Right lobe of liver (tissue), 6 donors: ENCODE data around the gene NFASC. TPM values are rescaled to one million over a fixed set of nuclear protein-coding genes. Genes with fewer than 3 reads are reported as not detected.

Experiments used
- ATAC-seq, 4 donors: fragments of 200-7000 bp; cut with Tn5 transposase; one replicate each; pipeline ENCODE4 v1.9.1; 2020; ENCODE audit warnings: mild to moderate bottlenecking in 4 of 4, moderate library complexity in 4 of 4
- DNase-seq, 3 donors: peaks; one replicate each; pipeline ENCODE4 v3.0.0-alpha.2; 2020
- H3K27ac ChIP-seq, 3 donors: fragments of 200-600 bp; one replicate each; pipeline ENCODE4 v1.8.0; 2022
- H3K27me3 ChIP-seq, 2 donors: fragments of 200-600 bp; one replicate each; pipeline ENCODE4 v1.8.0; 2022
- H3K36me3 ChIP-seq, 4 donors: fragments of 200-600 bp; sonication (generic) in 1 of 4; one replicate each; pipeline versions ENCODE4 v1.5.1 to v1.8.0; 2017 to 2022; ENCODE audit warnings: control low read depth in 1 of 4
- H3K4me1 ChIP-seq, 4 donors: fragments of 200-600 bp; sonication (generic) in 1 of 4; one replicate each; pipeline versions ENCODE4 v1.5.1 to v1.8.0; 2017 to 2022; ENCODE audit warnings: control low read depth in 1 of 4
- H3K4me3 ChIP-seq, 3 donors: fragments of 200-600 bp; one replicate each; pipeline ENCODE4 v1.8.0; 2022
- H3K9me3 ChIP-seq, 4 donors: fragments of 200-600 bp; sonication (generic) in 1 of 4; one replicate each; pipeline versions ENCODE4 v1.5.1 to v1.8.0; 2017 to 2022; ENCODE audit warnings: control low read depth in 1 of 4
- POLR2A ChIP-seq: fragments of 450-650 bp; IDR thresholded peaks from one replicate; pipeline ENCODE4 v1.6.1; 2017; ENCODE audit warnings: antibody characterized with exemption, mild to moderate bottlenecking
- WGBS: methylation state at CpG from one replicate; pipeline ENCODE4 v1.1.6; 2018; ENCODE audit warnings: low coverage, low lambda C conversion rate; ENCODE audit not compliant: insufficient coverage; ENCODE audit errors: missing lambda C conversion rate; 5-methylcytosine and 5-hydroxymethylcytosine counted together
- intact Hi-C, 2 donors: fragments of 100-400 bp; cut with DNase I; formaldehyde crosslinking; loops; one replicate each; pipeline versions ENCODE4 v1.11.2 to v1.14.1; 2022
- total RNA-seq, 6 experiments: library from RNA; depleted of rRNA in 2 of 6; stranded (reverse); fragments of >200 nt in 2 of 6; fragmentation: NEBNext Ultra II Directional in 3 of 6; extraction: Animal tissue kit (Norgen Biotek cat#: 25700) in 3 of 6; gene quantifications; one replicate each; pipeline versions ENCODE4 v1.1.0 to v1.2.4, GENCODE V29; 2016 to 2023
- TF ChIP-seq, protein P1 (sequence below), 4 donors: fragments of 200-600 bp in 3 of 4; fragments of 450-650 bp in 1 of 4; IDR thresholded peaks; one replicate each; pipeline versions ENCODE4 v1.5.1 to v1.8.0; 2016 to 2022; ENCODE audit warnings: antibody characterized with exemption in 4 of 4, mild to moderate bottlenecking in 2 of 4
- donor health status: DM: no; HTN: yes; CAD: no.
- donor health status: DM: no; HTN: no; CAD: no.
- donor health status: DM: no; HTN: no; CAD: no.
- donor health status: DM: no; HTN: yes; CAD: no.
- donor health status: DM: no; HTN: yes; CAD: no.

Gene NFASC
- total RNA-seq, 6 experiments from 2014 or later, result 3.2 to 7.8 (median 5.6) TPM

DNA sequence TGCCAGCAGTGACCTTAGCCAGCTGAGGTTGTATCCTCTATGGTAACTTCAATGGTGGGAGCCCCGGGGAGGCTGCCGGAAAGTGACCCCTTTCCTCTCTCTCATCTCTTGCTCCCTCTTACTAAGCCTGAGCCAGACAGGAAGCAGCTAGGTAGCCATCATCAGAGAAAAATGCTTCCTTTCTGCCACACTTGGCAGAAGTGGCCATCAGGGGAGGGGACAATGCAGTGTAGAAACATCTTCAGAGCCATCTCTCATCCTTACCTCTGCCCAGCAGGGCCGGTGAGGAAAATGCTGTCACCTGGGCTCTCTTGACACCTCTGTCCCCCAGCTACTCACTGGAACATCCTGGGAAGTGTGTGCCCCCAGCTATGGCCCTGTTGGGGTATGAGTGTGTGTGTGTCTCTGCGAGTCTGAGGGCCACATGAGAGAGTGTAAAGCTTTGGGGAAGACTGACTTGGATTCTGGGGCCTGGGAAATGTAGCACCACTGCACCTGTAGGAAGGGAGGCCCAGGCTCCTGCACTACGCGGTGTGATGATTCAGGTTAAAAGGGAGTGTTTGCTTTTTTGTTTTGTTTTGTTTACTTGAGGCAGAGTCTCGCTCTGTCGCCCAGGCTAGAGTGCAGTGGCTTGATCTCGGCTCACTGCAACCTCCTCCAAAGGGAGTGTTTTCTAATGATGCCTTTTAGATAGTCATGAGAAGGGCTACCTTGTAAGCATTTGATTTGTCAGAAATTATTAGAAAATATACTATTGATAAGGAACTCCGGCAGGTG lies 123.6 kb downstream of the NFASC start:
- intact Hi-C loops, result no loop called here
- peaks cover 0 to 39% (median 11%) of the 10 kb centered on the region in 4 donors for H3K4me1 ChIP-seq
- no peak overlapping the region for H3K4me3 ChIP-seq
- H3K9me3 ChIP-seq, result no peaks in the 10 kb centered on the region
- H3K27ac ChIP-seq, result peak overlapping the region in 2 of 3 donors; percentile 52 to 60
- TF ChIP-seq, protein P1, sequence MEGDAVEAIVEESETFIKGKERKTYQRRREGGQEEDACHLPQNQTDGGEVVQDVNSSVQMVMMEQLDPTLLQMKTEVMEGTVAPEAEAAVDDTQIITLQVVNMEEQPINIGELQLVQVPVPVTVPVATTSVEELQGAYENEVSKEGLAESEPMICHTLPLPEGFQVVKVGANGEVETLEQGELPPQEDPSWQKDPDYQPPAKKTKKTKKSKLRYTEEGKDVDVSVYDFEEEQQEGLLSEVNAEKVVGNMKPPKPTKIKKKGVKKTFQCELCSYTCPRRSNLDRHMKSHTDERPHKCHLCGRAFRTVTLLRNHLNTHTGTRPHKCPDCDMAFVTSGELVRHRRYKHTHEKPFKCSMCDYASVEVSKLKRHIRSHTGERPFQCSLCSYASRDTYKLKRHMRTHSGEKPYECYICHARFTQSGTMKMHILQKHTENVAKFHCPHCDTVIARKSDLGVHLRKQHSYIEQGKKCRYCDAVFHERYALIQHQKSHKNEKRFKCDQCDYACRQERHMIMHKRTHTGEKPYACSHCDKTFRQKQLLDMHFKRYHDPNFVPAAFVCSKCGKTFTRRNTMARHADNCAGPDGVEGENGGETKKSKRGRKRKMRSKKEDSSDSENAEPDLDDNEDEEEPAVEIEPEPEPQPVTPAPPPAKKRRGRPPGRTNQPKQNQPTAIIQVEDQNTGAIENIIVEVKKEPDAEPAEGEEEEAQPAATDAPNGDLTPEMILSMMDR (IDR thresholded peaks at IDR 0.05), result no peak
- no peak for TF ChIP-seq POLR2A
- H3K27me3 ChIP-seq, result no peaks in the 10 kb centered on the region
- peak; percentile 54 to 68 (median 58) for ATAC-seq
- no peaks in the 10 kb centered on the region for H3K36me3 ChIP-seq
- 62% methylated on average over 9 of the region's 10 CpGs for WGBS
- DNase-seq, result no peak

DNA sequence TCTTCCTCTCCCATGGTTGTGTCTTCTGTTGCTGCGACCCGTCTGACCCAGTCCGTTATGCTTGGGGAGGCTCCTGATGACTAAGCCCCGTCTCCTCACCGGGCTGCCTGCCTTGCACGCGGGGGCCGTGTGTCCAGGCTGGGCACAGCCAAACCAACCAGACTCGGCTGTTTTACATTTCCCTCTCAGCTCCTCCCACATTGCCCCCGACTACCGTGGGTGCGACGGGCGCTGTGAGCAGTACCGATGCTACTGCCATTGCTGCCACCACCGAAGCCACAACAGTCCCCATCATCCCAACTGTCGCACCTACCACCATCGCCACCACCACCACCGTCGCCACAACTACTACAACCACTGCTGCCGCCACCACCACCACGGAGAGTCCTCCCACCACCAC lies 126.3 kb downstream of the NFASC start:
- intact Hi-C loops, result no loop called here
- no peak for DNase-seq
- no peak overlapping the region for H3K4me3 ChIP-seq
- no peak for ATAC-seq
- H3K4me1 ChIP-seq, result peaks cover 0 to 28% (median 8%) of the 10 kb centered on the region in 4 donors
- no peaks in the 10 kb centered on the region for H3K27me3 ChIP-seq
- TF ChIP-seq, protein P1 (IDR thresholded peaks at IDR 0.05), result no peak
- TF ChIP-seq POLR2A, result no peak
- 86% methylated on average over 11 of the region's 22 CpGs for WGBS
- no peaks in the 10 kb centered on the region for H3K9me3 ChIP-seq
- H3K36me3 ChIP-seq, result no peaks in the 10 kb centered on the region
- no peak overlapping the region for H3K27ac ChIP-seq

DNA sequence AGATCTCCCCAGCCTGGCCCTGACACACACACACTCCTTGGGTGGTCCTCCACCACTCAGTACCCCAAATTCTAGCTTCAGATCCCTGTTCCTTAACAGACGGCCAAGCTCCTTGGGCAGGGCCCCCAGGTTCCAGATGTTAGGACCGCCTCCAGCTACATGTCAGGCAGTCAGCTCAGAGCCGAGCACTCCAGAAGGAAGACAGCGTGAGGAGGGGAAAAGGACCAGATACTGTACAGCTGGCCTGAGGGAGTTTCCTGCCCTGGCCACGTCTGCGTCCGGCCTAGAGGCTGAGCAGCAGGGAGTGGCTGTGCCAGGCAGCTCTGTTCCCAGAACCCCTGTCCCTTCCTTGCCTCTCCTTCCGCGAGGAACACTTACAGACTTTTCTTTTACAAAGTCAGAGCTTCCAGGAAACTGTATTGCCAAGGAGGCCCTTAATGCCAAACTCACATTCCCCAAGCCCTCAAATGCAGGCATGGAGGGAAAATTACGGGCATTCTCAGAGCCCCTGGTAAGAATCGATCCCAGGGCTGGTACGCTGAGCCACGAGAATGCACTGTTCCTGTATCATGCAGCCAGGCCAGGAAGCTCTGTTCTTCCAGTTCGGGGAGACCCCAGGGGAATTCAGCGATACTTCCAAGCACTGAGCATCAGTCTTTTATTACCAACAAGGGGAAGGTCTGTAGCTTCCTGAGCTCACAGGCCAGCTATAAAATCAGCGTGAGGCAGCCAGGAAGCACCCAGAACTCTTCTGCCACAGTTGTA lies 127.1 kb downstream of the NFASC start:
- Histone ChIP-seq H3K9me3 (no peaks in the 10 kb centered on the region), H3K4me3 (no peak overlapping the region), H3K36me3 (no peaks in the 10 kb centered on the region), H3K27me3 (no peaks in the 10 kb centered on the region), H3K27ac (peak overlapping the region in 1 of 3 donors; percentile 16), H3K4me1 (peaks cover 0 to 36% (median 11%) of the 10 kb centered on the region in 4 donors)
- intact Hi-C loops, result no loop called here
- TF ChIP-seq POLR2A, result no peak
- TF ChIP-seq, protein P1 (IDR thresholded peaks at IDR 0.05), result no peak
- WGBS, result 65% methylated on average over 7 of the region's 16 CpGs
- ATAC-seq (peak in 2 of 4 donors; percentile 13 to 16), DNase-seq (no peak)

DNA sequence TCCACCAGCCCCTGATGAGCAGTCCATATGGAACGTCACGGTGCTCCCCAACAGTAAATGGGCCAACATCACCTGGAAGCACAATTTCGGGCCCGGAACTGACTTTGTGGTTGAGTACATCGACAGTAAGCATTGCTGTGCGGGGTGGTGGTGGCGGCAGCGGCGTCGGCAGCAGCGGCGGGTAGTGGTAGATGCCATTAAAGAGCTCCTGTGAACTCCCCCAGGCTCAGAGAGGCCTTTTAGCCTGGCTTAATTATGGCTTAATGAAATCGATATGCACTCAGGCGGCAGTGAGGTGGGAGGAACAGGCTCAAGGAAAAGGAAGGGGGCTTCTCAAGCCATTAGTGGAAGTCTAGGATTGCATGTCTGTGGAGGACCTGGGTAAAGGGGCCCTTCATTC lies 130.5 kb downstream of the NFASC start:
- Histone ChIP-seq H3K4me1 (peaks cover 0 to 39% (median 12%) of the 10 kb centered on the region in 4 donors), H3K27me3 (no peaks in the 10 kb centered on the region), H3K36me3 (no peaks in the 10 kb centered on the region), H3K9me3 (no peaks in the 10 kb centered on the region), H3K4me3 (no peak overlapping the region), H3K27ac (no peak overlapping the region)
- intact Hi-C loops, result no loop called here
- DNase-seq, result no peak
- TF ChIP-seq POLR2A, result no peak
- TF ChIP-seq, protein P1 (IDR thresholded peaks at IDR 0.05), result no peak
- WGBS, result 92% methylated on average over 6 of the region's 14 CpGs
- ATAC-seq, result no peak
